Mesendoderm (in vitro differentiated cells): ENCODE measurements around the gene LGALS3.

ENCODE experiments used
- DNase-seq: peaks from one replicate; pipeline ENCODE4 v3.0.0; 2013
- H2AK5ac ChIP-seq: 2 replicates; pipeline ENCODE4 v1.6.1; 2013; ENCODE audit warnings: low read length, inconsistent platforms
- H2BK120ac ChIP-seq: 2 replicates; pipeline ENCODE4 v1.6.1; 2013; ENCODE audit warnings: low read depth, mild to moderate bottlenecking, low read length, moderate library complexity, mixed read lengths
- H2BK15ac ChIP-seq: replicated peaks from 2 replicates; pipeline ENCODE4 v1.6.1; 2013; ENCODE audit warnings: low read depth, mild to moderate bottlenecking, moderate library complexity
- H2BK5ac ChIP-seq: 2 replicates; pipeline ENCODE4 v1.6.1; 2013; ENCODE audit warnings: low read length, inconsistent platforms
- H3K18ac ChIP-seq: 2 replicates; pipeline ENCODE4 v1.6.1; 2013; ENCODE audit warnings: mild to moderate bottlenecking, low read length, mixed read lengths
- H3K23ac ChIP-seq: one replicate; pipeline ENCODE4 v1.6.1; 2013; ENCODE audit warnings: low read length
- H3K27ac ChIP-seq: 2 replicates; pipeline ENCODE4 v1.5.1; 2013; ENCODE audit warnings: low read depth, mild to moderate bottlenecking, inconsistent platforms, low read length, moderate library complexity
- H3K27me3 ChIP-seq: 2 replicates; pipeline ENCODE4 v1.6.1; 2013; ENCODE audit warnings: low read length, control low read depth, mild to moderate bottlenecking, inconsistent platforms; ENCODE audit not compliant: insufficient read depth, poor library complexity
- H3K36me3 ChIP-seq: 2 replicates; pipeline ENCODE4 v1.6.1; 2013; ENCODE audit warnings: low read length, inconsistent platforms; ENCODE audit not compliant: control insufficient read depth, insufficient read depth
- H3K4ac ChIP-seq: one replicate; pipeline ENCODE4 v1.6.1; 2013; ENCODE audit warnings: low read depth, mild to moderate bottlenecking, low read length, moderate library complexity
- H3K4me1 ChIP-seq: 2 replicates; pipeline ENCODE4 v1.6.1; 2013; ENCODE audit warnings: low read depth, low read length, inconsistent platforms; ENCODE audit not compliant: control insufficient read depth
- H3K4me2 ChIP-seq: 2 replicates; pipeline ENCODE4 v1.6.1; 2013; ENCODE audit warnings: low read length
- H3K4me3 ChIP-seq: 2 replicates; pipeline ENCODE4 v1.5.1; 2013; ENCODE audit warnings: mild to moderate bottlenecking, low read length
- H3K56ac ChIP-seq: one replicate; pipeline ENCODE4 v1.6.1; 2013; ENCODE audit warnings: low read length
- H3K79me1 ChIP-seq: 2 replicates; pipeline ENCODE4 v1.6.1; 2013; ENCODE audit warnings: low read length, inconsistent platforms
- H3K79me2 ChIP-seq: 2 replicates; pipeline ENCODE4 v1.6.1; 2013; ENCODE audit warnings: mild to moderate bottlenecking, low read length; ENCODE audit not compliant: control insufficient read depth, insufficient read depth
- H3K9ac ChIP-seq: 2 replicates; pipeline ENCODE4 v1.6.1; 2013; ENCODE audit warnings: low read length, inconsistent platforms
- H4K5ac ChIP-seq: one replicate; pipeline ENCODE4 v1.6.1; 2013; ENCODE audit warnings: low read length
- H4K8ac ChIP-seq: one replicate; pipeline ENCODE4 v1.6.1; 2013; ENCODE audit warnings: low read depth, mild to moderate bottlenecking, control low read depth, low read length, moderate library complexity
- WGBS: extraction: QIAGEN DNeasy Blood & Tissue Kit; methylation state at CpG from one replicate; pipeline ENCODE4 v1.1.7; 2013; ENCODE audit warnings: low lambda C conversion rate, missing lambda C conversion rate; ENCODE audit not compliant: insufficient coverage; ENCODE audit errors: extremely low coverage; 5-methylcytosine and 5-hydroxymethylcytosine counted together

Gene LGALS3

GRCh38 chr14:55115861-55116245 lies 13.2 kb upstream of the LGALS3 start:
- Histone ChIP-seq H2AK5ac (no peak overlapping the region), H3K4ac (no peak overlapping the region), H3K79me1 (no peaks in the 10 kb centered on the region), H2BK120ac (no peak overlapping the region), H2BK15ac (no peak overlapping the region), H3K18ac (no peak overlapping the region), H3K36me3 (no peaks in the 10 kb centered on the region), H3K27me3 (no peaks in the 10 kb centered on the region), H3K56ac (no peak overlapping the region), H3K23ac (no peak overlapping the region), H4K5ac (no peak overlapping the region), H2BK5ac (no peak overlapping the region), H3K4me1 (peaks cover 2% of the 10 kb centered on the region), H4K8ac (no peak overlapping the region), H3K27ac (no peak overlapping the region), H3K4me3 (no peak overlapping the region), H3K4me2 (no peak overlapping the region), H3K79me2 (no peaks in the 10 kb centered on the region), H3K9ac (no peak overlapping the region)
- WGBS, result no CpG with 5 or more reads among the region's 4 CpGs
- no peak for DNase-seq

GRCh38 chr14:55116246-55117030 lies 12.6 kb upstream of the LGALS3 start:
- Histone ChIP-seq H2BK120ac (no peak overlapping the region), H3K23ac (no peak overlapping the region), H4K8ac (no peak overlapping the region), H3K79me1 (no peaks in the 10 kb centered on the region), H3K36me3 (no peaks in the 10 kb centered on the region), H3K4me1 (peaks cover 2% of the 10 kb centered on the region), H3K79me2 (no peaks in the 10 kb centered on the region), H4K5ac (no peak overlapping the region), H3K4me3 (no peak overlapping the region), H2BK15ac (no peak overlapping the region), H3K18ac (no peak overlapping the region), H3K4me2 (no peak overlapping the region), H3K9ac (no peak overlapping the region), H3K27me3 (no peaks in the 10 kb centered on the region), H2AK5ac (no peak overlapping the region), H3K4ac (no peak overlapping the region), H2BK5ac (no peak overlapping the region), H3K27ac (no peak overlapping the region), H3K56ac (no peak overlapping the region)
- DNase-seq, result no peak
- no CpG with 5 or more reads among the region's 11 CpGs for WGBS

- H4K8ac ChIP-seq, result no peak overlapping the region
- no peak overlapping the region for H3K56ac ChIP-seq
- no peak overlapping the region for H3K9ac ChIP-seq
- no peak overlapping the region for H3K18ac ChIP-seq
- H3K79me2 ChIP-seq, result no peaks in the 10 kb centered on the region
- no peaks in the 10 kb centered on the region for H3K27me3 ChIP-seq
- DNase-seq, result no peak
- no peak overlapping the region for H2BK120ac ChIP-seq
- no CpG with 5 or more reads among the region's 7 CpGs for WGBS
- H3K27ac ChIP-seq, result no peak overlapping the region
- no peak overlapping the region for H2AK5ac ChIP-seq
- H3K23ac ChIP-seq, result no peak overlapping the region
- H3K4me1 ChIP-seq, result peaks cover 2% of the 10 kb centered on the region
- H3K4me3 ChIP-seq, result no peak overlapping the region
- H3K4ac ChIP-seq, result no peak overlapping the region
- no peak overlapping the region for H2BK15ac ChIP-seq
- no peak overlapping the region for H4K5ac ChIP-seq
- H3K79me1 ChIP-seq, result no peaks in the 10 kb centered on the region
- no peak overlapping the region for H2BK5ac ChIP-seq
- no peaks in the 10 kb centered on the region for H3K36me3 ChIP-seq
- no peak overlapping the region for H3K4me2 ChIP-seq
Observed at GRCh38 chr14:55117803-55118441, 11.1 kb upstream of the LGALS3 start.

DNA sequence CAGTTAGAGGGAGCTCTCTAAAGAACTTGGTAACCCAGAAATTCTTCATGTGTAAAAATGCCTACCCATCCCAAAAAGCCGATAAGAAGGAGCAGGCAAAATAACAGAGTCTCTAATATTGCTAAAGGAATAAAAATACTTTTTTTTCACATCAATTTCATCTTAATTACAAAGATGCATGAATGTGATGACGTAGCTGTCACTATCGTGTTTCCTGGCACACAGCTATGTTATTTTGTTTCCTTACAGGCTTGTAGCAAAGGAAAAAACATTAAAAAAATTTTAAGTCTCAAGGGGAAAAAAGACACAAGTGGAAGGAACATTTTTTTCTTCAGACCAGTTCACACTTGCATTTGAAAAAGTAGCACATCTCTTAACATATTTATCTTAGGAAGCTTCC lies 10.3 kb upstream of the LGALS3 start:
- Histone ChIP-seq H3K79me2 (no peaks in the 10 kb centered on the region), H3K23ac (no peak overlapping the region), H3K18ac (no peak overlapping the region), H4K8ac (no peak overlapping the region), H3K4me1 (peaks cover 2% of the 10 kb centered on the region), H3K27ac (no peak overlapping the region), H3K9ac (no peak overlapping the region), H2BK5ac (no peak overlapping the region), H3K56ac (no peak overlapping the region), H3K79me1 (no peaks in the 10 kb centered on the region), H3K36me3 (no peaks in the 10 kb centered on the region), H2BK120ac (no peak overlapping the region), H3K4me2 (no peak overlapping the region), H2AK5ac (no peak overlapping the region), H3K27me3 (no peaks in the 10 kb centered on the region), H4K5ac (no peak overlapping the region), H3K4ac (no peak overlapping the region), H3K4me3 (no peak overlapping the region), H2BK15ac (no peak overlapping the region)
- DNase-seq, result no peak
- WGBS, result no CpG with 5 or more reads among the region's 3 CpGs

GRCh38 chr14:55120571-55121495 lies 8.2 kb upstream of the LGALS3 start:
- no peaks in the 10 kb centered on the region for H3K79me2 ChIP-seq
- WGBS, result no CpG with 5 or more reads among the region's 13 CpGs
- H4K8ac ChIP-seq, result no peak overlapping the region
- H3K4me1 ChIP-seq, result peaks cover 2% of the 10 kb centered on the region
- H3K4ac ChIP-seq, result no peak overlapping the region
- no peak overlapping the region for H3K27ac ChIP-seq
- H3K23ac ChIP-seq, result no peak overlapping the region
- H3K4me2 ChIP-seq, result no peak overlapping the region
- H4K5ac ChIP-seq, result no peak overlapping the region
- no peaks in the 10 kb centered on the region for H3K27me3 ChIP-seq
- no peak overlapping the region for H3K56ac ChIP-seq
- H2AK5ac ChIP-seq, result no peak overlapping the region
- H3K79me1 ChIP-seq, result no peaks in the 10 kb centered on the region
- H2BK120ac ChIP-seq, result no peak overlapping the region
- H3K18ac ChIP-seq, result no peak overlapping the region
- H3K9ac ChIP-seq, result no peak overlapping the region
- H2BK5ac ChIP-seq, result no peak overlapping the region
- H2BK15ac ChIP-seq, result no peak overlapping the region
- DNase-seq, result peak; percentile 63
- H3K4me3 ChIP-seq, result no peak overlapping the region
- H3K36me3 ChIP-seq, result no peaks in the 10 kb centered on the region
